Kidney epithelial cell (primary cell): ENCODE data around the gene NDUFS3. TPM values are rescaled to one million over a fixed set of nuclear protein-coding genes. Genes with fewer than 3 reads are reported as not detected.
A peak's percentile ranks its signal among the peaks of the same experiment; 100 is the strongest.
"Not testable (repeated sequence)": the region's sequence is repeated elsewhere in the genome, so short reads cannot be mapped to it uniquely, and the experiment has no call there.

Experiments used
- DNase-seq: peaks from one replicate; pipeline ENCODE4 v3.0.0-alpha.2; 2010; ENCODE audit warnings: low read depth
- H3K27me3 ChIP-seq: 2 replicates; pipeline ENCODE4 v1.6.0; 2011; ENCODE audit warnings: low read length; ENCODE audit not compliant: control insufficient read depth, insufficient read depth
- H3K36me3 ChIP-seq: 2 replicates; pipeline ENCODE4 v1.5.1; 2011; ENCODE audit warnings: low read length; ENCODE audit not compliant: control insufficient read depth, insufficient read depth
- H3K4me3 ChIP-seq: 2 replicates; pipeline ENCODE4 v1.5.1; 2011; ENCODE audit warnings: low read depth, mild to moderate bottlenecking, control low read depth, low read length
- total RNA-seq: library from RNA; depleted of rRNA; stranded (reverse); fragments of >200 nt; gene quantifications from 2 replicates; pipeline ENCODE4 v1.2.3, GENCODE V29; 2015
- TF ChIP-seq, protein P1 (sequence below): IDR thresholded peaks from 2 replicates; pipeline ENCODE4 v1.5.1; 2011; ENCODE audit warnings: mild to moderate bottlenecking, moderate library complexity, low read length, control low read depth, inconsistent platforms; ENCODE audit not compliant: insufficient read depth, poor library complexity, severe bottlenecking

Gene NDUFS3
- total RNA-seq, 1 donor from 2014 or later = 84.5 TPM

DNA sequence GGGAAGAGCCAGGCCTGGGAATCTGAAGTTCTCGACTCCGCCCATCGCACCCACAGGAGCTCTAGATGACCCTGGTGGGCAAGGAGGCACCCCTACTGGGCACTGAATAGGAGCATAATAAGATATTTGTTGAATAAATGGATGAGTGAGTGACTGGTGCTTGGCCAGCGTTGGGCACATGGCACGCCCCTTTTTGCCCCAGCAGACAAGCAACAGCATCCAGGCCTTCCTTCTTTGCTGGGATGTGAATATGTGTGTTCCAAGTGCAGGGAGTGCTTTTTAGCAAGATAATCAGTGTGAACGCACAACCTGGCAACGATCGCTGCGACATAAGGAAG lies 25.5 kb upstream of the NDUFS3 start:
- DNase-seq = no peak
- TF ChIP-seq, protein P1, sequence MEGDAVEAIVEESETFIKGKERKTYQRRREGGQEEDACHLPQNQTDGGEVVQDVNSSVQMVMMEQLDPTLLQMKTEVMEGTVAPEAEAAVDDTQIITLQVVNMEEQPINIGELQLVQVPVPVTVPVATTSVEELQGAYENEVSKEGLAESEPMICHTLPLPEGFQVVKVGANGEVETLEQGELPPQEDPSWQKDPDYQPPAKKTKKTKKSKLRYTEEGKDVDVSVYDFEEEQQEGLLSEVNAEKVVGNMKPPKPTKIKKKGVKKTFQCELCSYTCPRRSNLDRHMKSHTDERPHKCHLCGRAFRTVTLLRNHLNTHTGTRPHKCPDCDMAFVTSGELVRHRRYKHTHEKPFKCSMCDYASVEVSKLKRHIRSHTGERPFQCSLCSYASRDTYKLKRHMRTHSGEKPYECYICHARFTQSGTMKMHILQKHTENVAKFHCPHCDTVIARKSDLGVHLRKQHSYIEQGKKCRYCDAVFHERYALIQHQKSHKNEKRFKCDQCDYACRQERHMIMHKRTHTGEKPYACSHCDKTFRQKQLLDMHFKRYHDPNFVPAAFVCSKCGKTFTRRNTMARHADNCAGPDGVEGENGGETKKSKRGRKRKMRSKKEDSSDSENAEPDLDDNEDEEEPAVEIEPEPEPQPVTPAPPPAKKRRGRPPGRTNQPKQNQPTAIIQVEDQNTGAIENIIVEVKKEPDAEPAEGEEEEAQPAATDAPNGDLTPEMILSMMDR = no peak
- Histone ChIP-seq H3K4me3 (peak overlapping the region; percentile 34), H3K36me3 (no peaks in the 10 kb centered on the region), H3K27me3 (no peaks in the 10 kb centered on the region)

DNA sequence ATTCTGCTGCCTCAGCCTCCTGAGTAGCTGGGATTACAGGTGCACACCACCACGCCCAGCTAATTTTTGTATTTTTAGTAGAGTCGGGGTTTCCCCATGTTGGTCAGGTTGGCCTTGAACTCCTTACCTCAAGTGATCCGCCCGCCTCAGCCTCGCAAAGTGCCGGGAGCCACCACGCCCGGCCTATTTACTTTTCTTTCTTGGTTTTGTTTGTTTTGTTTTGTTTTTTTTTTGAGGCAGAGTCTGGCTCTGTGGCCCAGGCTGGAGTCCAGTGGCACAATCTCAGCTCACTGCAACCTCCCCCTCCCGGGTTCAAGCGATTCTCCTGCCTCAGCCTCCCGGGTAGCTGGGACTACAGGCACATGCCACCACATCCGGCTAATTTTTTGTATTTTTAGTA lies 21.9 kb upstream of the NDUFS3 start:
- not testable (repeated sequence) for DNase-seq, H3K27me3 ChIP-seq, H3K4me3 ChIP-seq, H3K36me3 ChIP-seq

DNA sequence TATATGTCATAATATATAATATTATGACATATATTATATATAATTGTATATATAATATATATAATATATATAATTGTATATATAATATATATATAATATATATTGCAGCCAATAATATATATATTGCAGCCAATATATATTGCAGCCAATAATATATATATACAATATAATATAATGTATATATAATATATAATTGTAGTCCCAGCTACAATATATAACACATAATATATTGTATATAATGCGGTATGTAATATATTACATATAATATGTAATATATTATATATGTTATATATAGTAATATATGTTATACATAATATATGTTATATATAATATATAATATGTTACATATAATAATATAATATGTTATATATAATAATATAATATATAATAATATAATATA lies 20.2 kb upstream of the NDUFS3 start:
- Histone ChIP-seq H3K27me3 (no peaks in the 10 kb centered on the region), H3K4me3 (no peak overlapping the region), H3K36me3 (no peaks in the 10 kb centered on the region)
- DNase-seq = no peak
- TF ChIP-seq, protein P1 = no peak

DNA sequence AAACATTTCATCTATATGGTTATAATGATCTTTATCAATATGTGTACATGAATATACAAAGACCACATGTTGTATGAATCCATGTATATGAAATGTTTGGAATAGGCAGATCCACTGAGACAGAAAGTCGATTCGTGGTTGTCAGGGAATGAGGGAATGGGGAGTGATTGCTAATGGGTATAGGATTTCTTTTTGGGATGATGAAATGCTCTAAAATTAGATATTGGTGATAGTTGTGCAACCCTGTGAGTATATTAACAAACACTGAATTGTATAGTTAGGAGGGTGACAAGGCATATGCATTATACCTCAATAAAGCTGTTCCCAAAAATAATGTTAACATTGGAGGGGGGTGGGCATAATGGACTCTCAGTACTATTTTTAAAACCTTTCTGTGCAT lies 18.4 kb upstream of the NDUFS3 start:
- DNase-seq = no peak
- no peaks in the 10 kb centered on the region for H3K27me3 ChIP-seq
- no peaks in the 10 kb centered on the region for H3K36me3 ChIP-seq
- H3K4me3 ChIP-seq = no peak overlapping the region
- TF ChIP-seq, protein P1 = no peak

DNA sequence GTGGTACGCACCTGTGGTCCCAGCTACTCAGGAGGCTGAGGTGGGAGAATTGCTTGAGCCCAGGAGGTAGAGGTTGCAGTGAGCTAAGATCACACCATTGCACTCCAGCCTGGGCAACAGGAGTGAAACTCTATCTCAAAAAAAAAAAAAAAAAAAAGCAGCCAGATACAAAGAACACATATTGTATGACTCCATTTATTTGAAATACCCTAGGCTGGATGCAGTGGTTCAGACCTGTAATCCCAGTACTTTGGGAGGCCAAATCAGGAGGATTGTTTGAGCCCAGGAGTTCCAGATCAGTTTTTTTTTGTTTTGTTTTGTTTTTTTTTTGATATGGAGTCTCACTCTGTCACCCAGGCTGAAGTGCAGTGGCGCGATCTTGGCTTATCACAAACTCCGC lies 16.5 kb upstream of the NDUFS3 start:
- not testable (repeated sequence) for DNase-seq, H3K27me3 ChIP-seq, H3K4me3 ChIP-seq, H3K36me3 ChIP-seq

DNA sequence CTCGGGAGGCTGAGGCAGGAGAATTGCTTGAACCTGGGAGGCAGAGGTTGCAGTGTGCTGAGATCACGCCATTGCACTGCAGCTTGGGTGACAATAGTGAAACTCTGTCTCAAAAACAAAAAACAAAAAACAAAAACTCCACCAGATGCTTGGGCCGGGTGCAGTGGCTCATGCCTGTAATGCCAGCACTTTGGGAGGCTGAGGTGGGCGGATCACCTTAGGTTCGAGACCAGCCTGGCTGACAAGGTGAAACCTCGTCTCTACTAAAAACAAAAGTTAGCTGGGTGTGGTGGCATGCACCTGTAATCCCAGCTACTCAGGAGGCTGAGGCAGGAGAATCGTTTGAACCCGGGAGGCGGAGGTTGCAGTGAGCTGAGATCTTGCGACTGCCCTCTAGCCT lies 14.5 kb upstream of the NDUFS3 start:
- not testable (repeated sequence) for H3K27me3 ChIP-seq, H3K4me3 ChIP-seq, DNase-seq, H3K36me3 ChIP-seq

DNA sequence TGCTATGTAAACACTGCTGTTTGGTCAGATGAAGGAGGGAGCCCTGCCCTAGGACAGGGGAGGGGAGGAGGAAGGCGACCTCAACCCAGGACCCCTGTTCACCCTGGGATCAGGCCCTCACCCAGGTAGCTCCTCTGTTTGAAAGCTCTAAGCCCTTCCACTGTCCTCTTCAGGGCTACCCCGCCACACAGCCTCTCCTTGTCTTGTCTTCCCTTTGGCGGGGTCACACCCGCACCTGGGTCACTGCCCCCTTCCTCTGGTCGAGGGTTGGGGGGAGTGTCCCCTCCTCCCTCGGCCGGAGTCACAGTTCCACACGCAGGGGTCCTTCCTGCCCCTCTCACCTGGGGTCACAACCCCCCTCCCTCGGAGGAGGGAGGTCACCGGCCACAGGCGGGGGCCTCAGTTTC lies 13.9 kb upstream of the NDUFS3 start:
- no peak for DNase-seq
- H3K36me3 ChIP-seq = no peaks in the 10 kb centered on the region
- TF ChIP-seq, protein P1 = no peak
- peak overlapping the region; percentile 75 for H3K4me3 ChIP-seq
- no peaks in the 10 kb centered on the region for H3K27me3 ChIP-seq
